SK-N-SH (cell line): ENCODE data around the gene GATC. TPM values are rescaled to one million over a fixed set of nuclear protein-coding genes. Genes with fewer than 3 reads are reported as not detected.
A peak's percentile ranks its signal among the peaks of the same experiment; 100 is the strongest.

Experiments
- CTCF ChIA-PET: fragments of 300-600, 350-600 bp; formaldehyde crosslinking; extraction: SDS; loops from one replicate; lab custom pipeline; 2021; lab: Yijun Ruan, JAX
- POLR2A ChIA-PET: fragments of 350-600 bp; sonication (Branson Sonifier 250); formaldehyde crosslinking; extraction: SDS; loops from one replicate; lab custom pipeline; 2020; ENCODE audit warnings: antibody characterized with exemption, inconsistent platforms; lab: Yijun Ruan, JAX
- DNase-seq: peaks from one replicate; pipeline ENCODE4 v3.0.0; 2012
- H2AFZ ChIP-seq: fragments of 200-600 bp; sonication (generic); 2 replicates; pipeline ENCODE4 v1.8.1; 2016; ENCODE audit warnings: antibody characterized with exemption, mild to moderate bottlenecking, low read depth
- H3F3A ChIP-seq: fragments of 200-600 bp; sonication (generic); replicated peaks from 2 replicates; pipeline ENCODE3; 2016; ENCODE audit warnings: antibody characterized with exemption, mild to moderate bottlenecking; ENCODE audit not compliant: insufficient read depth
- H3K27ac ChIP-seq, 2 experiments: fragments of 200-500 bp in 1 of 2; fragments of 200-600 bp in 1 of 2; sonication (Bioruptor generic) in 1 of 2; sonication (generic), shearing (Covaris generic) in 1 of 2; 2 replicates each; pipeline versions ENCODE4 v1.5.1 to v1.6.1; 2014 to 2016; ENCODE audit warnings: low read depth in 2 of 2, inconsistent platforms in 1 of 2, low read length in 1 of 2, mild to moderate bottlenecking in 1 of 2, mixed read lengths in 1 of 2
- H3K27me3 ChIP-seq: fragments of 200-600 bp; sonication (generic), shearing (Covaris generic); 2 replicates; pipeline ENCODE4 v1.6.1; 2016; ENCODE audit warnings: mixed run types; ENCODE audit not compliant: insufficient read depth
- H3K36me3 ChIP-seq, 2 experiments: fragments of 200-500 bp in 1 of 2; fragments of 200-600 bp in 1 of 2; sonication (Bioruptor generic) in 1 of 2; sonication (generic) in 1 of 2; replicated peaks in 1 of 2; 2 replicates each; pipeline versions ENCODE3 to v1.5.1; 2014 to 2016; ENCODE audit warnings: low read length in 1 of 2, mild to moderate bottlenecking in 1 of 2; ENCODE audit not compliant: insufficient read depth in 2 of 2, control insufficient read depth in 1 of 2
- H3K4me1 ChIP-seq, 2 experiments: fragments of 200-500 bp in 1 of 2; fragments of 200-600 bp in 1 of 2; sonication (Bioruptor generic) in 1 of 2; sonication (generic), shearing (Covaris generic) in 1 of 2; 2 replicates each; pipeline versions ENCODE4 v1.5.1 to v1.6.1; 2014 to 2016; ENCODE audit warnings: low read depth in 1 of 2, low read length in 1 of 2, mixed run types in 1 of 2; ENCODE audit not compliant: insufficient read depth in 2 of 2, control insufficient read depth in 1 of 2
- H3K4me2 ChIP-seq: fragments of 200-600 bp; sonication (generic), shearing (Covaris generic); 2 replicates; pipeline ENCODE4 v1.6.1; 2017; ENCODE audit warnings: mixed run types
- H3K4me3 ChIP-seq, 2 experiments: fragments of 200-500 bp in 1 of 2; fragments of 200-600 bp in 1 of 2; sonication (Bioruptor generic) in 1 of 2; sonication (generic), shearing (Covaris generic) in 1 of 2; 2 replicates each; pipeline versions ENCODE4 v1.5.1 to v1.8.1; 2014 to 2016; ENCODE audit warnings: low read depth in 2 of 2, inconsistent platforms in 1 of 2, low read length in 1 of 2, mild to moderate bottlenecking in 1 of 2, mixed read lengths in 1 of 2, moderate library complexity in 1 of 2
- H3K79me2 ChIP-seq: fragments of 200-600 bp; sonication (generic); 2 replicates; pipeline ENCODE4 v1.8.1; 2017; ENCODE audit warnings: mild to moderate bottlenecking; ENCODE audit not compliant: insufficient read depth
- H3K9ac ChIP-seq: fragments of 200-600 bp; sonication (generic); 2 replicates; pipeline ENCODE4 v1.6.1; 2017; ENCODE audit warnings: mixed run types
- H3K9me2 ChIP-seq: fragments of 200-600 bp; sonication (generic); 2 replicates; pipeline ENCODE4 v1.6.1; 2017; ENCODE audit warnings: mixed run types
- H3K9me3 ChIP-seq: fragments of 200-600 bp; sonication (generic); 2 replicates; pipeline ENCODE4 v1.6.1; 2017; ENCODE audit warnings: mixed run types, mild to moderate bottlenecking, moderate library complexity
- H4K20me1 ChIP-seq: fragments of 200-600 bp; sonication (generic); 2 replicates; pipeline ENCODE4 v1.6.1; 2017; ENCODE audit warnings: mild to moderate bottlenecking, mixed run types; ENCODE audit not compliant: insufficient read depth
- CHD2 ChIP-seq: fragments of 150-350 bp; IDR thresholded peaks from 2 replicates; pipeline ENCODE4 v1.6.1; 2018; ENCODE audit warnings: low read length; ENCODE audit not compliant: partially characterized antibody
- ELF1 ChIP-seq: IDR thresholded peaks from 2 replicates; pipeline ENCODE4 v1.4.0; 2012
- EP300 ChIP-seq, 2 experiments: IDR thresholded peaks; 2 replicates each; pipeline versions ENCODE4 v1.4.0 to v1.6.1; 2012; ENCODE audit warnings: borderline replicate concordance in 1 of 2, low read depth in 1 of 2, low read length in 1 of 2
- EZH2phosphoT487 ChIP-seq: fragments of 200-600 bp; sonication (generic); IDR thresholded peaks from 2 replicates; pipeline ENCODE4 v1.6.1; 2017; ENCODE audit warnings: low read depth, mixed run types, mild to moderate bottlenecking, antibody characterized with exemption, moderate library complexity, borderline replicate concordance
- FOXJ3 ChIP-seq: sonication (generic); formaldehyde crosslinking; IDR thresholded peaks from 2 replicates; pipeline ENCODE4 v1.5.1; 2020; ENCODE audit warnings: mild to moderate bottlenecking, missing genetic modification reagents
- FOXM1 ChIP-seq: IDR thresholded peaks from 2 replicates; pipeline ENCODE4 v1.4.0; 2012; ENCODE audit warnings: low read depth, mild to moderate bottlenecking
- JUND ChIP-seq: IDR thresholded peaks from 2 replicates; pipeline ENCODE4 v1.4.0; 2012
- MEF2A ChIP-seq: IDR thresholded peaks from 2 replicates; pipeline ENCODE4 v1.4.0; 2012; ENCODE audit warnings: low read depth, borderline replicate concordance
- NFIC ChIP-seq: IDR thresholded peaks from 2 replicates; pipeline ENCODE4 v1.4.0; 2012; ENCODE audit warnings: borderline replicate concordance
- RAD21 ChIP-seq: IDR thresholded peaks from 2 replicates; pipeline ENCODE4 v1.6.1; 2012; ENCODE audit warnings: mild to moderate bottlenecking, low read length
- RCOR1 ChIP-seq: fragments of 150-350 bp; IDR thresholded peaks from 2 replicates; pipeline ENCODE4 v1.6.1; 2017; ENCODE audit warnings: antibody characterized with exemption, low read length
- RFX5 ChIP-seq: IDR thresholded peaks from 2 replicates; pipeline ENCODE4 v1.6.1; 2012; ENCODE audit warnings: mild to moderate bottlenecking, improper control_type of control experiment, low read length
- RXRA ChIP-seq: IDR thresholded peaks from 2 replicates; pipeline ENCODE4 v1.4.0; 2012; ENCODE audit warnings: low read depth, mild to moderate bottlenecking, borderline replicate concordance
- SMC3 ChIP-seq: IDR thresholded peaks from 2 replicates; pipeline ENCODE4 v1.6.1; 2012; ENCODE audit warnings: low read depth, low read length, improper control_type of control experiment
- TAF1 ChIP-seq: IDR thresholded peaks from 2 replicates; pipeline ENCODE4 v1.6.1; 2012; ENCODE audit warnings: low read depth, mild to moderate bottlenecking, low read length, moderate library complexity, borderline replicate concordance
- TCF12 ChIP-seq: IDR thresholded peaks from 2 replicates; pipeline ENCODE4 v1.4.0; 2012
- TEAD4 ChIP-seq: IDR thresholded peaks from 2 replicates; pipeline ENCODE4 v1.4.0; 2012; ENCODE audit warnings: mild to moderate bottlenecking, borderline replicate concordance; ENCODE audit not compliant: insufficient read depth
- YY1 ChIP-seq: IDR thresholded peaks from 2 replicates; pipeline ENCODE4 v1.4.0; 2012; ENCODE audit warnings: low read depth, mild to moderate bottlenecking
- WGBS: methylation state at CpG from one replicate; pipeline ENCODE4 v1.1.6; 2017; ENCODE audit warnings: low lambda C conversion rate; 5-methylcytosine and 5-hydroxymethylcytosine counted together
- polyA plus RNA-seq, 3 experiments: library from polyadenylated mRNA; depleted of rRNA; stranded (reverse); fragments of >200 nt; gene quantifications; 2 replicates each; pipeline ENCODE4 v1.2.3, GENCODE V29; 2012
- TF ChIP-seq, protein P1 (sequence below): fragments of 150-350 bp; IDR thresholded peaks from 2 replicates; pipeline ENCODE4 v1.6.1; 2017; ENCODE audit warnings: antibody characterized with exemption, low read length, low read depth, borderline replicate concordance
- TF ChIP-seq, protein P2 (sequence below): IDR thresholded peaks from 2 replicates; pipeline ENCODE4; 2012
- TF ChIP-seq, protein P3 (sequence below): IDR thresholded peaks from 2 replicates; pipeline ENCODE4 v1.4.0; 2012; ENCODE audit warnings: low read depth
- TF ChIP-seq, protein P4 (sequence below): IDR thresholded peaks from 2 replicates; pipeline ENCODE4 v1.4.0; 2012; ENCODE audit warnings: low read depth, borderline replicate concordance
- TF ChIP-seq, protein P5 (sequence below): IDR thresholded peaks from 2 replicates; pipeline ENCODE4 v1.6.1; 2012; ENCODE audit warnings: mild to moderate bottlenecking, low read depth, low read length, moderate library complexity
- TF ChIP-seq, protein P6 (sequence below): fragments of 200-600 bp; sonication (generic); IDR thresholded peaks from 2 replicates; pipeline ENCODE4 v1.6.1; 2017; ENCODE audit warnings: antibody characterized with exemption, mild to moderate bottlenecking, moderate library complexity

The GATC gene
- polyA plus RNA-seq, 1 of the 3 experiments (the other 2 are of a cell fraction) = 10.6 TPM

DNA sequence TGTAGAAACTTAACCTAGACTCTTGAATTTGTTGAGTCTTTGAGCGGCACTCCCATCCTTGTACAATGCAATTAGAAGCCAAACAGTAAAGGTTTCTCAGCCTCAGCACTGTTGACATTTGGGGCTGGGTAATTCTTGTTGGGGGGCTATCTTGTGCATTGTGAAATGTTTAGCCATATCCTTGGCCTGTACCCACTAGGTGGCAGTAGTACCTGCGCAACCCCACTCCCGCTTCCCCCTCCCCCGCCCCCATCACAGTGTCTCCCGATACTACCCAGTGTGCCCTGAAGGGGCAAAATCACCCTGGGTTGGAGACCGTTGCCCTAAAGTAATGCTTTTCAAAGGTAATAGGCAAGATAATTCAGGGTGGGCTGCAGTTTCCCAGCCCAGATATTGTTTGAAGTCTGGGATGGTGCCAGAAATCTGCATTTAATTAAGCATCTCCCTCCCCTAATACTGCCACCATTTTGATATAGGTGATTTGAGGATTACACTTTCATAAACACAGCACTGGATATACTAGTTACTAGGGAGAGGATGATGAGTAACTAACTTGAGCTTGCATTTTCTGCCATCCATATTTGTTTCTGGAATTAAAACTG is 6.5 kb upstream of the GATC start:
- Histone ChIP-seq H3K4me3 (peak overlapping the region in 1 of 2 experiments; percentile 29; a peak in 1 of 4 replicates), H3K27ac (peak overlapping the region in 1 of 2 experiments; percentile 24; a peak in 1 of 4 replicates), H3F3A (peaks cover 37% of the 10 kb centered on the region), H2AFZ (0 out of 2 replicates have a peak overlapping the region, but pooled peaks have one; percentile 10), H3K4me1 (peaks cover 0 to 11% of the 10 kb centered on the region in 2 experiments; a peak in 2 of 4 replicates), H3K36me3 (peaks cover 17 to 45% of the 10 kb centered on the region in 2 experiments), H4K20me1 (peaks cover 10% of the 10 kb centered on the region), H3K9me2 (no peaks in the 10 kb centered on the region), H3K79me2 (peaks cover 65% of the 10 kb centered on the region), H3K9ac (no peak overlapping the region), H3K9me3 (no peaks in the 10 kb centered on the region), H3K27me3 (no peaks in the 10 kb centered on the region), H3K4me2 (peak overlapping the region; percentile 74)
- POLR2A ChIA-PET = no interaction called here
- CTCF ChIA-PET = interaction anchor here (0.5 to 2.6 kb wide), 18 partner anchors 9 to 138 kb away, joined by 3 to 10 read pairs (median 4); partner anchors contain the start of genes PLA2G1B and SIRT4
- peak; percentile 89 for DNase-seq
- WGBS = 16% methylated on average over 6 of the region's 6 CpGs
- TF ChIP-seq FOXM1 (no peak), JUND (no peak), FOXJ3 (CRISPR knock-in tag) (no peak), TAF1 (no peak), MEF2A (no peak), RAD21 (peak; percentile 57), CHD2 (peak; percentile 68), RCOR1 (no peak), TEAD4 (no peak), YY1 (no peak), RXRA (no peak), SMC3 (peak; percentile 31; the same call in 1 of the 2 replicates), RFX5 (no peak), EP300 (IDR thresholded peaks at IDR 0.05; ENCODE audit: borderline replicate concordance in 1 of 2, low read depth in 1 of 2, low read length in 1 of 2) (no peak), EZH2phosphoT487 (no peak), ELF1 (no peak), NFIC (no peak), TCF12 (peak; percentile 38)
- TF ChIP-seq, protein P1, sequence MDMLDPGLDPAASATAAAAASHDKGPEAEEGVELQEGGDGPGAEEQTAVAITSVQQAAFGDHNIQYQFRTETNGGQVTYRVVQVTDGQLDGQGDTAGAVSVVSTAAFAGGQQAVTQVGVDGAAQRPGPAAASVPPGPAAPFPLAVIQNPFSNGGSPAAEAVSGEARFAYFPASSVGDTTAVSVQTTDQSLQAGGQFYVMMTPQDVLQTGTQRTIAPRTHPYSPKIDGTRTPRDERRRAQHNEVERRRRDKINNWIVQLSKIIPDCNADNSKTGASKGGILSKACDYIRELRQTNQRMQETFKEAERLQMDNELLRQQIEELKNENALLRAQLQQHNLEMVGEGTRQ = no peak
- TF ChIP-seq, protein P2, sequence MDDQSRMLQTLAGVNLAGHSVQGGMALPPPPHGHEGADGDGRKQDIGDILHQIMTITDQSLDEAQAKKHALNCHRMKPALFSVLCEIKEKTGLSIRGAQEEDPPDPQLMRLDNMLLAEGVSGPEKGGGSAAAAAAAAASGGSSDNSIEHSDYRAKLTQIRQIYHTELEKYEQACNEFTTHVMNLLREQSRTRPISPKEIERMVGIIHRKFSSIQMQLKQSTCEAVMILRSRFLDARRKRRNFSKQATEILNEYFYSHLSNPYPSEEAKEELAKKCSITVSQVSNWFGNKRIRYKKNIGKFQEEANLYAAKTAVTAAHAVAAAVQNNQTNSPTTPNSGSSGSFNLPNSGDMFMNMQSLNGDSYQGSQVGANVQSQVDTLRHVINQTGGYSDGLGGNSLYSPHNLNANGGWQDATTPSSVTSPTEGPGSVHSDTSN = no peak
- TF ChIP-seq, protein P3, sequence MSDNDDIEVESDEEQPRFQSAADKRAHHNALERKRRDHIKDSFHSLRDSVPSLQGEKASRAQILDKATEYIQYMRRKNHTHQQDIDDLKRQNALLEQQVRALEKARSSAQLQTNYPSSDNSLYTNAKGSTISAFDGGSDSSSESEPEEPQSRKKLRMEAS = no peak
- TF ChIP-seq, protein P4, sequence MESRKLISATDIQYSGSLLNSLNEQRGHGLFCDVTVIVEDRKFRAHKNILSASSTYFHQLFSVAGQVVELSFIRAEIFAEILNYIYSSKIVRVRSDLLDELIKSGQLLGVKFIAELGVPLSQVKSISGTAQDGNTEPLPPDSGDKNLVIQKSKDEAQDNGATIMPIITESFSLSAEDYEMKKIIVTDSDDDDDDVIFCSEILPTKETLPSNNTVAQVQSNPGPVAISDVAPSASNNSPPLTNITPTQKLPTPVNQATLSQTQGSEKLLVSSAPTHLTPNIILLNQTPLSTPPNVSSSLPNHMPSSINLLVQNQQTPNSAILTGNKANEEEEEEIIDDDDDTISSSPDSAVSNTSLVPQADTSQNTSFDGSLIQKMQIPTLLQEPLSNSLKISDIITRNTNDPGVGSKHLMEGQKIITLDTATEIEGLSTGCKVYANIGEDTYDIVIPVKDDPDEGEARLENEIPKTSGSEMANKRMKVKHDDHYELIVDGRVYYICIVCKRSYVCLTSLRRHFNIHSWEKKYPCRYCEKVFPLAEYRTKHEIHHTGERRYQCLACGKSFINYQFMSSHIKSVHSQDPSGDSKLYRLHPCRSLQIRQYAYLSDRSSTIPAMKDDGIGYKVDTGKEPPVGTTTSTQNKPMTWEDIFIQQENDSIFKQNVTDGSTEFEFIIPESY = no peak
- TF ChIP-seq, protein P5, sequence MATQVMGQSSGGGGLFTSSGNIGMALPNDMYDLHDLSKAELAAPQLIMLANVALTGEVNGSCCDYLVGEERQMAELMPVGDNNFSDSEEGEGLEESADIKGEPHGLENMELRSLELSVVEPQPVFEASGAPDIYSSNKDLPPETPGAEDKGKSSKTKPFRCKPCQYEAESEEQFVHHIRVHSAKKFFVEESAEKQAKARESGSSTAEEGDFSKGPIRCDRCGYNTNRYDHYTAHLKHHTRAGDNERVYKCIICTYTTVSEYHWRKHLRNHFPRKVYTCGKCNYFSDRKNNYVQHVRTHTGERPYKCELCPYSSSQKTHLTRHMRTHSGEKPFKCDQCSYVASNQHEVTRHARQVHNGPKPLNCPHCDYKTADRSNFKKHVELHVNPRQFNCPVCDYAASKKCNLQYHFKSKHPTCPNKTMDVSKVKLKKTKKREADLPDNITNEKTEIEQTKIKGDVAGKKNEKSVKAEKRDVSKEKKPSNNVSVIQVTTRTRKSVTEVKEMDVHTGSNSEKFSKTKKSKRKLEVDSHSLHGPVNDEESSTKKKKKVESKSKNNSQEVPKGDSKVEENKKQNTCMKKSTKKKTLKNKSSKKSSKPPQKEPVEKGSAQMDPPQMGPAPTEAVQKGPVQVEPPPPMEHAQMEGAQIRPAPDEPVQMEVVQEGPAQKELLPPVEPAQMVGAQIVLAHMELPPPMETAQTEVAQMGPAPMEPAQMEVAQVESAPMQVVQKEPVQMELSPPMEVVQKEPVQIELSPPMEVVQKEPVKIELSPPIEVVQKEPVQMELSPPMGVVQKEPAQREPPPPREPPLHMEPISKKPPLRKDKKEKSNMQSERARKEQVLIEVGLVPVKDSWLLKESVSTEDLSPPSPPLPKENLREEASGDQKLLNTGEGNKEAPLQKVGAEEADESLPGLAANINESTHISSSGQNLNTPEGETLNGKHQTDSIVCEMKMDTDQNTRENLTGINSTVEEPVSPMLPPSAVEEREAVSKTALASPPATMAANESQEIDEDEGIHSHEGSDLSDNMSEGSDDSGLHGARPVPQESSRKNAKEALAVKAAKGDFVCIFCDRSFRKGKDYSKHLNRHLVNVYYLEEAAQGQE = no peak
- TF ChIP-seq, protein P6, sequence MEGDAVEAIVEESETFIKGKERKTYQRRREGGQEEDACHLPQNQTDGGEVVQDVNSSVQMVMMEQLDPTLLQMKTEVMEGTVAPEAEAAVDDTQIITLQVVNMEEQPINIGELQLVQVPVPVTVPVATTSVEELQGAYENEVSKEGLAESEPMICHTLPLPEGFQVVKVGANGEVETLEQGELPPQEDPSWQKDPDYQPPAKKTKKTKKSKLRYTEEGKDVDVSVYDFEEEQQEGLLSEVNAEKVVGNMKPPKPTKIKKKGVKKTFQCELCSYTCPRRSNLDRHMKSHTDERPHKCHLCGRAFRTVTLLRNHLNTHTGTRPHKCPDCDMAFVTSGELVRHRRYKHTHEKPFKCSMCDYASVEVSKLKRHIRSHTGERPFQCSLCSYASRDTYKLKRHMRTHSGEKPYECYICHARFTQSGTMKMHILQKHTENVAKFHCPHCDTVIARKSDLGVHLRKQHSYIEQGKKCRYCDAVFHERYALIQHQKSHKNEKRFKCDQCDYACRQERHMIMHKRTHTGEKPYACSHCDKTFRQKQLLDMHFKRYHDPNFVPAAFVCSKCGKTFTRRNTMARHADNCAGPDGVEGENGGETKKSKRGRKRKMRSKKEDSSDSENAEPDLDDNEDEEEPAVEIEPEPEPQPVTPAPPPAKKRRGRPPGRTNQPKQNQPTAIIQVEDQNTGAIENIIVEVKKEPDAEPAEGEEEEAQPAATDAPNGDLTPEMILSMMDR = peak; percentile 73
